ENCODE measurements around the gene ZDHHC6.

DNA sequence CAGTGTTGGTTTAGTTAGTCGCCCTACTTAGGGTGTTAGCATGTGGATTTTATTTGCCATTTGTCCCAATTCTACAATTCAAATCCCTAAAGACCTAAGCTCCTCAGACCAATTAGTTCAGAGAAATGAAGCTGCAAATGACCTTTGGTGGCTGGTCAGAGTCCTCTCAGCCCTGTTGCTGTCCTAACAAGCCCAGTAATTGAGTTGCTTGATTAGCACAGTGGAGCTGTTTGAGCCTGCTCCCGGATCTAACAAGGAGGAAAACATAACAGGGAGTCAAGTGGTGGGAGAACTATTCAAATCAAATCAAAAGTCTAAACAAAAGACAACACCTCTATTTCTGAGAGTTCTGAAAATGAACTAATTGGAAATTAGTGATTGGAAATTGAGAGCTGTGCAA is 22.1 kb downstream of the ZDHHC6 start:
- TF ChIP-seq POLR2A (IDR thresholded peaks at IDR 0.05) (no peak), POLR2AphosphoS5 (IDR thresholded peaks at IDR 0.05) (no peak)
